ENCODE results near the gene RHOC.
A peak's percentile ranks its signal among the peaks of the same experiment; 100 is the strongest.

RHOC gene

GRCh38 chr1:112687361-112687760, 19.6 kb downstream of the RHOC start:
- DNase-seq (ENCODE audit: insufficient read length, low spot score) (no peak), FAIRE-seq (no peak)

- FAIRE-seq, result no peak
- DNase-seq (ENCODE audit: insufficient read length, low spot score), result no peak
These were observed 20.1 kb downstream of the RHOC start for GRCh38 chr1:112686835-112687234.

- DNase-seq (ENCODE audit: insufficient read length, low spot score) (no peak), FAIRE-seq (no peak)
These were observed 20.5 kb downstream of the RHOC start for GRCh38 chr1:112686417-112686816.

GRCh38 chr1:112685913-112686312, 21.0 kb downstream of the RHOC start:
- DNase-seq (ENCODE audit: insufficient read length, low spot score), result no peak
- no peak for FAIRE-seq

GRCh38 chr1:112678605-112679004, 28.3 kb downstream of the RHOC start:
- FAIRE-seq, result no peak
- DNase-seq (ENCODE audit: insufficient read length, low spot score), result no peak

GRCh38 chr1:112677501-112677900, 29.4 kb downstream of the RHOC start:
- FAIRE-seq (no peak), DNase-seq (ENCODE audit: insufficient read length, low spot score) (no peak)

GRCh38 chr1:112676543-112676942, 30.4 kb downstream of the RHOC start:
- FAIRE-seq (no peak), DNase-seq (ENCODE audit: insufficient read length, low spot score) (no peak)

GRCh38 chr1:112675728-112676381, 31.1 kb downstream of the RHOC start:
- FAIRE-seq (no peak), DNase-seq (ENCODE audit: insufficient read length, low spot score) (no peak)

GRCh38 chr1:112674986-112675727, 31.8 kb downstream of the RHOC start:
- FAIRE-seq (no peak), DNase-seq (ENCODE audit: insufficient read length, low spot score) (peak; percentile 21)

- FAIRE-seq, result no peak
- peak; percentile 45 for DNase-seq (ENCODE audit: insufficient read length, low spot score)
These were observed 32.4 kb downstream of the RHOC start, which contains the start of gene MOV10 for GRCh38 chr1:112674440-112674985. Gene MOV10 (plus strand): TSS chr1:112674659. CDS start chr1:112674913, 254 bp downstream.

- FAIRE-seq, result no peak
- peak; percentile 21 for DNase-seq (ENCODE audit: insufficient read length, low spot score)
These were observed 33.1 kb downstream of the RHOC start for GRCh38 chr1:112673592-112674439.

- no peak for FAIRE-seq
- DNase-seq (ENCODE audit: insufficient read length, low spot score), result no peak
These were observed 34.1 kb downstream of the RHOC start for GRCh38 chr1:112672842-112673241.

GRCh38 chr1:112672009-112672408, 34.9 kb downstream of the RHOC start:
- DNase-seq (ENCODE audit: insufficient read length, low spot score), result no peak
- no peak for FAIRE-seq

GRCh38 chr1:112666946-112667345, 40.0 kb downstream of the RHOC start:
- no peak for FAIRE-seq
- DNase-seq (ENCODE audit: insufficient read length, low spot score), result no peak

GRCh38 chr1:112665857-112666256, 41.1 kb downstream of the RHOC start:
- no peak for DNase-seq (ENCODE audit: insufficient read length, low spot score)
- no peak for FAIRE-seq

GRCh38 chr1:112651205-112651604, 55.7 kb downstream of the RHOC start:
- DNase-seq (ENCODE audit: insufficient read length, low spot score) (no peak), FAIRE-seq (no peak)
